Gastroesophageal sphincter (tissue), 4 donors: ENCODE data around the gene GRPEL1. TPM values are rescaled to one million over a fixed set of nuclear protein-coding genes. Genes with fewer than 3 reads are reported as not detected.
A peak's percentile ranks its signal among the peaks of the same experiment; 100 is the strongest.

ENCODE experiments used
- ATAC-seq: fragments of 150-250 bp; one replicate; pipeline ENCODE4 v1.9.1; 2016; ENCODE audit warnings: mild to moderate bottlenecking, moderate library complexity
- H3K27ac ChIP-seq, 4 donors: fragments of 200-600 bp; sonication (generic) in 3 of 4; 1 replicate in 3 of 4; 2 replicates in 1 of 4; pipeline ENCODE4 v1.5.1; 2016 to 2019
- H3K27me3 ChIP-seq: fragments of 200-600 bp; sonication (generic); one replicate; pipeline ENCODE4 v1.5.1; 2019
- H3K36me3 ChIP-seq, 2 donors: fragments of 200-600 bp; sonication (generic); one replicate each; pipeline ENCODE4 v1.5.1; 2019; ENCODE audit warnings: control low read depth in 1 of 2
- H3K4me1 ChIP-seq, 3 donors: fragments of 200-600 bp; sonication (generic); 1 replicate in 2 of 3; 2 replicates in 1 of 3; pipeline ENCODE4 v1.5.1; 2016 to 2019; ENCODE audit warnings: control low read depth in 2 of 3
- H3K4me3 ChIP-seq, 2 donors: fragments of 200-600 bp; sonication (generic); one replicate each; pipeline ENCODE4 v1.5.1; 2019; ENCODE audit warnings: mild to moderate bottlenecking in 1 of 2, moderate library complexity in 1 of 2
- H3K9me3 ChIP-seq, 3 donors: fragments of 200-600 bp; sonication (generic); one replicate each; pipeline ENCODE4 v1.5.1; 2017 to 2019; ENCODE audit warnings: control low read depth in 2 of 3
- CTCF ChIP-seq, 4 experiments: fragments of 200-600 bp in 2 of 4; fragments of 450-650 bp in 2 of 4; sonication (generic) in 1 of 4; IDR thresholded peaks; one replicate each; pipeline ENCODE4 v1.5.1; 2017 to 2019; ENCODE audit warnings: antibody characterized with exemption in 4 of 4, mild to moderate bottlenecking in 2 of 4, moderate library complexity in 2 of 4
- EP300 ChIP-seq: sonication (generic); formaldehyde crosslinking; IDR thresholded peaks from one replicate; pipeline ENCODE4 v1.6.1; 2017; ENCODE audit warnings: antibody characterized with exemption, mild to moderate bottlenecking
- POLR2A ChIP-seq, 2 donors: fragments of 450-650 bp; IDR thresholded peaks; one replicate each; pipeline ENCODE4 v1.6.1; 2017; ENCODE audit warnings: antibody characterized with exemption in 2 of 2, mild to moderate bottlenecking in 2 of 2, moderate library complexity in 1 of 2
- POLR2AphosphoS5 ChIP-seq: sonication (generic); formaldehyde crosslinking; IDR thresholded peaks from one replicate; pipeline ENCODE4 v1.6.1; 2017; ENCODE audit warnings: antibody characterized with exemption
- WGBS, 2 donors: methylation state at CpG; one replicate each; pipeline ENCODE4 v1.1.5; 2018; ENCODE audit warnings: low coverage in 1 of 2; 5-methylcytosine and 5-hydroxymethylcytosine counted together
- total RNA-seq, 4 donors: library from RNA; depleted of rRNA; stranded (reverse); fragments of >200 nt; gene quantifications; one replicate each; pipeline ENCODE4 v1.1.0, GENCODE V29; 2016

The GRPEL1 gene
- total RNA-seq, 4 donors from 2014 or later = 14.0 to 32.8 (median 23.9) TPM

- no peak overlapping the region for H3K4me3 ChIP-seq
- 29 to 41% methylated on average over 13 to 14 of the region's 23 CpGs for WGBS, 2 donors
- H3K4me1 ChIP-seq = peaks cover 0 to 35% (median 13%) of the 10 kb centered on the region in 3 donors
- no peaks in the 10 kb centered on the region for H3K27me3 ChIP-seq
- TF ChIP-seq POLR2A (IDR thresholded peaks at IDR 0.05) (no peak), CTCF (IDR thresholded peaks at IDR 0.05) (peak in 3 of 4 experiments; percentile 98), POLR2AphosphoS5 (no peak)
- no peaks in the 10 kb centered on the region for H3K36me3 ChIP-seq
- no peak for ATAC-seq
- no peak overlapping the region for H3K27ac ChIP-seq
- no peaks in the 10 kb centered on the region for H3K9me3 ChIP-seq
Measured at GRCh38 chr4:7070729-7071511, 3.1 kb upstream of the GRPEL1 start.

- peak overlapping the region; percentile 50 to 95 (median 90) for H3K27ac ChIP-seq
- H3K4me3 ChIP-seq = peak overlapping the region; percentile 41 to 73
- H3K4me1 ChIP-seq = peaks cover 0 to 48% (median 13%) of the 10 kb centered on the region in 3 donors
- H3K36me3 ChIP-seq = peaks cover 0 to 8% of the 10 kb centered on the region in 2 donors
- TF ChIP-seq POLR2AphosphoS5 (no peak), POLR2A (IDR thresholded peaks at IDR 0.05) (no peak), CTCF (IDR thresholded peaks at IDR 0.05) (no peak), EP300 (no peak)
- WGBS, 2 donors = 0 to 64% methylated on average over 3 to 8 of the region's 20 CpGs
- ATAC-seq = no peak
- no peaks in the 10 kb centered on the region for H3K27me3 ChIP-seq
- no peaks in the 10 kb centered on the region for H3K9me3 ChIP-seq
Measured at GRCh38 chr4:7068883-7069282, 1.0 kb upstream of the GRPEL1 start.

GRCh38 chr4:7068279-7068842 lies 497 bp upstream of the GRPEL1 start:
- WGBS, 2 donors = 0% methylated on average over 9 of the region's 50 CpGs; no CpG with 5 or more reads in 1 of the 2 donors

GRCh38 chr4:7067126-7067451 lies 775 bp downstream of the GRPEL1 start:
- TF ChIP-seq EP300 (no peak), POLR2AphosphoS5 (no peak), POLR2A (IDR thresholded peaks at IDR 0.05) (no peak), CTCF (IDR thresholded peaks at IDR 0.05) (no peak)
- Histone ChIP-seq H3K36me3 (peaks cover 0 to 25% of the 10 kb centered on the region in 2 donors), H3K9me3 (no peaks in the 10 kb centered on the region), H3K27me3 (no peaks in the 10 kb centered on the region), H3K4me3 (peak overlapping the region; percentile 46 to 73), H3K4me1 (peaks cover 0 to 48% (median 13%) of the 10 kb centered on the region in 3 donors), H3K27ac (peak overlapping the region; percentile 43 to 95 (median 88))
- no peak for ATAC-seq
- 2% methylated on average over 13 of the region's 13 CpGs; no CpG with 5 or more reads in 1 of the 2 donors for WGBS, 2 donors

More at GRCh38 chr4:7068279-7068842, 497 bp upstream of the GRPEL1 start:
- Histone ChIP-seq H3K27ac (peak overlapping the region; percentile 50 to 95 (median 90)), H3K4me1 (peaks cover 0 to 48% (median 13%) of the 10 kb centered on the region in 3 donors), H3K9me3 (no peaks in the 10 kb centered on the region), H3K4me3 (peak overlapping the region; percentile 41 to 73), H3K27me3 (no peaks in the 10 kb centered on the region), H3K36me3 (peaks cover 0 to 13% of the 10 kb centered on the region in 2 donors)
- no peak for ATAC-seq
- TF ChIP-seq POLR2AphosphoS5 (no peak), CTCF (IDR thresholded peaks at IDR 0.05) (peak in 1 of 4 experiments; percentile 6)
